Measurements from ENCODE around the gene DLG2. TPM values are rescaled to one million over a fixed set of nuclear protein-coding genes. Genes with fewer than 3 reads are reported as not detected.
"Not testable (repeated sequence)": the region's sequence is repeated elsewhere in the genome, so short reads cannot be mapped to it uniquely, and the experiment has no call there.

Gene DLG2
- total and polyA plus RNA-seq, 2 donors (not counting 3 experiments of a cell fraction or from before 2014, with no cell fraction given), result 0.15 to 1.1 TPM

DNA sequence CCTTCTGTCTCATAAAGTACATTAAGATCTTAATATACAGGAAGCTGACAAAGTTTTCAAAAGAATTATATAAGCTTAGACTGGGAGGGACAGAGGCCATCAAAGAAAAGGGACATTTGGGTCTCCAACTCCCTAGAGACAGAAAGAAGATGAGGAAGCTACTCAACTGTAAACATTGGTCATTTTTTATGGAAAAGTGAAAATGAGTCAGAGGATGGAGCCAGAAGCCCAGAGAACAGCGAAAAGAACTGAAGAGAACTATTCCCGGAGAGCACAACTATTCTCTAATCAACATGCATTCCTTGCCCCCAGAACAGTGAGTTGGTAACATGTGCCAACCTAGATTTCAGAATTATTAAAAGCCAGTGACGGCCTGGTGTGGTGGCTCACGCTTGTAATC lies 779.3 kb downstream of the DLG2 start:
- BruUV-seq (replicated peaks), result no TSS peak
- intact Hi-C loops (cut with micrococcal nuclease), result no loop called here
- FAIRE-seq (no peak), DNase-seq (ENCODE audit: low read depth, low spot score) (no peak)
- no peak overlapping the region for H2AFZ ChIP-seq (ENCODE audit: low read depth, low read length)
- H3K27me3 ChIP-seq (ENCODE audit: control insufficient read depth in 2 of 2, insufficient read depth in 2 of 2, low read length in 2 of 2), result no peaks in the 10 kb centered on the region
- H3K36me3 ChIP-seq (ENCODE audit: control insufficient read depth in 2 of 2, extremely low read depth in 1 of 2, insufficient read depth in 2 of 2, low read length in 2 of 2), result no peaks in the 10 kb centered on the region
- ChIA-PET POLR2A (no interaction called here), CTCF (no interaction called here)
- TF ChIP-seq CTCF (IDR thresholded peaks at IDR 0.05; ENCODE audit: extremely low read depth in 1 of 2, insufficient read depth in 1 of 2, low read depth in 1 of 2, low read length in 2 of 2) (no peak), EZH2 (IDR thresholded peaks at IDR 0.05; ENCODE audit: borderline replicate concordance, low read depth, low read length, severe bottlenecking) (no peak), FOS (IDR thresholded peaks at IDR 0.05; ENCODE audit: borderline replicate concordance, insufficient read depth, low read length) (no peak)
- TF ChIP-seq, protein P1, sequence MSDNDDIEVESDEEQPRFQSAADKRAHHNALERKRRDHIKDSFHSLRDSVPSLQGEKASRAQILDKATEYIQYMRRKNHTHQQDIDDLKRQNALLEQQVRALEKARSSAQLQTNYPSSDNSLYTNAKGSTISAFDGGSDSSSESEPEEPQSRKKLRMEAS (IDR thresholded peaks at IDR 0.05; ENCODE audit: insufficient read depth, insufficient read length), result no peak
- no peaks in the 10 kb centered on the region for H3K79me2 ChIP-seq (ENCODE audit: control insufficient read depth, insufficient read depth, low read length)
- H3K27ac ChIP-seq (ENCODE audit: insufficient read depth, low read depth, low read length), result no peak overlapping the region
- peaks cover 2% of the 10 kb centered on the region for H3K9me3 ChIP-seq (replicated peaks; ENCODE audit: control insufficient read depth, insufficient read depth, low read length)
- no peak overlapping the region for H3K4me2 ChIP-seq (ENCODE audit: insufficient read depth, low read length)
- no peaks in the 10 kb centered on the region for H4K20me1 ChIP-seq (replicated peaks; ENCODE audit: control insufficient read depth, extremely low read depth, insufficient read depth, low read length)
- no peaks in the 10 kb centered on the region for H3K4me1 ChIP-seq (ENCODE audit: control insufficient read depth, extremely low read depth, insufficient read depth, low read length)
- no peaks in the 10 kb centered on the region for H3K9me1 ChIP-seq (replicated peaks; ENCODE audit: control insufficient read depth, extremely low read depth, insufficient read depth, low read length)
- H3K4me3 ChIP-seq (replicated peaks in 1 of 3; ENCODE audit: insufficient read depth in 1 of 3, low read depth in 1 of 3, low read length in 3 of 3), result no peak overlapping the region
- no peak overlapping the region for H3K9ac ChIP-seq (replicated peaks; ENCODE audit: extremely low read depth, insufficient read depth, low read length)
- dilution Hi-C loops (cut with MboI; ENCODE audit: extremely low pct_ligation_motif_present, low sequenced_read_pairs), result no loop called here

GRCh38 chr11:84840201-84840600 lies 786.9 kb downstream of the DLG2 start:
- BruUV-seq (replicated peaks); H3K4me1 ChIP-seq (ENCODE audit: control insufficient read depth, extremely low read depth, insufficient read depth, low read length); CTCF ChIA-PET; POLR2A ChIA-PET; H3K36me3 ChIP-seq (ENCODE audit: control insufficient read depth in 2 of 2, extremely low read depth in 1 of 2, insufficient read depth in 2 of 2, low read length in 2 of 2); DNase-seq (ENCODE audit: low read depth, low spot score); H3K4me2 ChIP-seq (ENCODE audit: insufficient read depth, low read length); FAIRE-seq; H3K9me1 ChIP-seq (replicated peaks; ENCODE audit: control insufficient read depth, extremely low read depth, insufficient read depth, low read length); H3K9ac ChIP-seq (replicated peaks; ENCODE audit: extremely low read depth, insufficient read depth, low read length); H3K79me2 ChIP-seq (ENCODE audit: control insufficient read depth, insufficient read depth, low read length); H3K27me3 ChIP-seq (ENCODE audit: control insufficient read depth in 2 of 2, insufficient read depth in 2 of 2, low read length in 2 of 2); intact Hi-C loops (cut with micrococcal nuclease); H3K27ac ChIP-seq (ENCODE audit: insufficient read depth, low read depth, low read length); dilution Hi-C loops (cut with MboI; ENCODE audit: extremely low pct_ligation_motif_present, low sequenced_read_pairs); H3K9me3 ChIP-seq (replicated peaks; ENCODE audit: control insufficient read depth, insufficient read depth, low read length); H3K4me3 ChIP-seq (replicated peaks in 1 of 3; ENCODE audit: insufficient read depth in 1 of 3, low read depth in 1 of 3, low read length in 3 of 3); H4K20me1 ChIP-seq (replicated peaks; ENCODE audit: control insufficient read depth, extremely low read depth, insufficient read depth, low read length); H2AFZ ChIP-seq (ENCODE audit: low read depth, low read length): not testable (repeated sequence)
